WTC11 (cell line): ENCODE measurements around the gene KAT6B. TPM values are rescaled to one million over a fixed set of nuclear protein-coding genes. Genes with fewer than 3 reads are reported as not detected.

Source experiments
- ATAC-seq: fragments of 200-7000 bp; cut with Tn5 transposase; 2 replicates; pipeline ENCODE4 v1.10.0; 2021; ENCODE audit warnings: mild to moderate bottlenecking, moderate library complexity
- CTCF ChIA-PET: fragments of 300-600 bp; sonication (Branson Sonifier 250); formaldehyde crosslinking; loops from one replicate; lab custom pipeline; 2021; ENCODE audit warnings: antibody characterized with exemption; lab: Charles Lee
- POLR2A ChIA-PET: fragments of 350-600 bp; sonication (Branson Sonifier 250); formaldehyde crosslinking; loops from one replicate; lab custom pipeline; 2021; ENCODE audit warnings: antibody characterized with exemption; lab: Charles Lee
- DNase-seq: peaks from one replicate; pipeline ENCODE4 v3.0.0; 2021; ENCODE audit warnings: low spot score
- H3K27ac Mint-ChIP-seq: 2 replicates; pipeline ENCODE4 v1.8.0; 2021; ENCODE audit warnings: mixed read lengths
- H3K27me3 Mint-ChIP-seq: 2 replicates; pipeline ENCODE4 v1.8.0; 2021; ENCODE audit warnings: low read depth, mild to moderate bottlenecking, moderate library complexity, mixed read lengths
- H3K36me3 Mint-ChIP-seq: 2 replicates; pipeline ENCODE4 v1.8.0; 2021; ENCODE audit warnings: mixed read lengths
- H3K4me1 Mint-ChIP-seq: 2 replicates; pipeline ENCODE4 v1.8.0; 2022; ENCODE audit warnings: mixed read lengths
- H3K4me3 Mint-ChIP-seq: 2 replicates; pipeline ENCODE4 v1.8.0; 2021; ENCODE audit warnings: mild to moderate bottlenecking, moderate library complexity, mixed read lengths
- H3K9me3 Mint-ChIP-seq: 2 replicates; pipeline ENCODE4 v1.8.0; 2021; ENCODE audit warnings: mixed read lengths
- FOXK1 ChIP-seq: sonication (generic); formaldehyde crosslinking; IDR thresholded peaks from 2 replicates; pipeline ENCODE4 v1.8.0; 2022; ENCODE audit warnings: mild to moderate bottlenecking, moderate library complexity, missing genetic modification reagents
- FOXP1 ChIP-seq: sonication (generic); formaldehyde crosslinking; IDR thresholded peaks from 2 replicates; pipeline ENCODE4 v1.8.0; 2022; ENCODE audit warnings: missing genetic modification reagents, mild to moderate bottlenecking, moderate library complexity, borderline replicate concordance
- GABPB1 ChIP-seq: sonication (generic); formaldehyde crosslinking; IDR thresholded peaks from 2 replicates; pipeline ENCODE4 v1.8.1; 2023; ENCODE audit warnings: mild to moderate bottlenecking, missing genetic modification reagents
- IRF2 ChIP-seq: sonication (generic); formaldehyde crosslinking; IDR thresholded peaks from 2 replicates; pipeline ENCODE4 v1.8.0; 2022; ENCODE audit warnings: low read depth, missing genetic modification reagents, borderline replicate concordance
- PREB ChIP-seq: sonication (generic); formaldehyde crosslinking; IDR thresholded peaks from 2 replicates; pipeline ENCODE4 v1.8.1; 2022; ENCODE audit warnings: mild to moderate bottlenecking, missing genetic modification reagents, moderate library complexity, borderline replicate concordance
- ZMAT4 ChIP-seq: fragments of 250-450 bp; sonication (Bioruptor Pico); IDR thresholded peaks from 2 replicates; pipeline ENCODE4 v1.9.0; 2021; ENCODE audit warnings: mild to moderate bottlenecking
- ZNF138 ChIP-seq: sonication (generic); formaldehyde crosslinking; conservative IDR thresholded peaks from 2 replicates; pipeline ENCODE4 v1.8.1; 2022; ENCODE audit warnings: mild to moderate bottlenecking, moderate library complexity, missing genetic modification reagents
- ZNF425 ChIP-seq: fragments of 250-450 bp; sonication (Bioruptor Pico); conservative IDR thresholded peaks from 2 replicates; pipeline ENCODE4 v1.9.0; 2021; ENCODE audit warnings: mild to moderate bottlenecking
- ZNF512 ChIP-seq: sonication (generic); formaldehyde crosslinking; IDR thresholded peaks from 2 replicates; pipeline ENCODE4 v1.8.1; 2022; ENCODE audit warnings: missing genetic modification reagents, borderline replicate concordance
- total RNA-seq: library from RNA; stranded (reverse); gene quantifications from 3 replicates; pipeline ENCODE4 v1.2.3, GENCODE V29; 2021
- TF ChIP-seq, protein P1 (sequence below): fragments of 250-450 bp; sonication (Bioruptor Pico); IDR thresholded peaks from 2 replicates; pipeline ENCODE4 v2.1.2; 2022; ENCODE audit warnings: mild to moderate bottlenecking, moderate library complexity
- TF ChIP-seq, protein P2 (sequence below): sonication (generic); formaldehyde crosslinking; IDR thresholded peaks from 2 replicates; pipeline ENCODE4 v1.8.1; 2023; ENCODE audit warnings: mild to moderate bottlenecking, missing genetic modification reagents, borderline replicate concordance
- TF ChIP-seq, protein P3 (sequence below): fragments of 250-450 bp; sonication (Bioruptor Pico); IDR thresholded peaks from 2 replicates; pipeline ENCODE4 v1.9.0; 2021; ENCODE audit warnings: mild to moderate bottlenecking
- TF ChIP-seq, protein P4 (sequence below): fragments of 200-600 bp; IDR thresholded peaks from 2 replicates; pipeline ENCODE4 v1.8.0; 2022; ENCODE audit warnings: antibody characterized with exemption
- TF ChIP-seq, protein P5 (sequence below): fragments of 250-450 bp; sonication (Bioruptor Pico); IDR thresholded peaks from 2 replicates; pipeline ENCODE4 v1.8.0; 2021; ENCODE audit warnings: mild to moderate bottlenecking

Gene KAT6B
- total RNA-seq, 1 experiment from 2014 or later: 18.5 TPM

DNA sequence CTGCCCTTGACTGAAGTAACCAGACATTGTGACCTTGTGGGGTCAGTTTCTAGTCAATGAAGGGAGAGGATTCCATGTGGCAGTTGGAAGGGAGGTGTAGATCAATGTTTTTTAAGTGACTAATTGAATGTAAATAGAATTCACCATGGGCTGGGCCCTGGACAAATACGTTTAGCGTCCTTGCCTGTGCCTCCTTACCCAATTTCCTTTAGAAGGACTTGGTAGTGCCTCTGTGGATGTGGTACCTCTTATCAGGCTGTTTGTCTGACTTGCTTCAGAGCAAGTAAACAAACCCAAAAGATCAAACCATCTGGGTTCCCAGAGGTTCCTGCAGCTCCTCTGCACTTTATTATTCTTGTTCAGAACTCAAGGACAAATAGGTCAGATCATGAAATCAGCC, 4.3 kb upstream of the KAT6B start:
- CTCF ChIA-PET: no interaction called here
- TF ChIP-seq ZNF138 (CRISPR knock-in tag) (no peak), GABPB1 (CRISPR knock-in tag) (0 out of 2 replicates have a peak, but pooled peaks have one; percentile 20)
- TF ChIP-seq, protein P1, sequence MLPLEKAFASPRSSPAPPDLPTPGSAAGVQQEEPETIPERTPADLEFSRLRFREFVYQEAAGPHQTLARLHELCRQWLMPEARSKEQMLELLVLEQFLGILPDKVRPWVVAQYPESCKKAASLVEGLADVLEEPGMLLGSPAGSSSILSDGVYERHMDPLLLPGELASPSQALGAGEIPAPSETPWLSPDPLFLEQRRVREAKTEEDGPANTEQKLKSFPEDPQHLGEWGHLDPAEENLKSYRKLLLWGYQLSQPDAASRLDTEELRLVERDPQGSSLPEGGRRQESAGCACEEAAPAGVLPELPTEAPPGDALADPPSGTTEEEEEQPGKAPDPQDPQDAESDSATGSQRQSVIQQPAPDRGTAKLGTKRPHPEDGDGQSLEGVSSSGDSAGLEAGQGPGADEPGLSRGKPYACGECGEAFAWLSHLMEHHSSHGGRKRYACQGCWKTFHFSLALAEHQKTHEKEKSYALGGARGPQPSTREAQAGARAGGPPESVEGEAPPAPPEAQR (CRISPR knock-in tag): no peak
- TF ChIP-seq, all 79 proteins: peak for 1
- ATAC-seq (no peak), DNase-seq (no peak)
- peaks cover 29% of the 10 kb centered on the region for H3K4me1 Mint-ChIP-seq
- POLR2A ChIA-PET: interaction anchor here (0.6 kb wide), 1 partner anchor 10 kb away, joined by 3 read pairs; no protein-coding TSS in a partner anchor
- peaks cover 5% of the 10 kb centered on the region for H3K9me3 Mint-ChIP-seq
- H3K36me3 Mint-ChIP-seq: peaks cover 5% of the 10 kb centered on the region
- H3K27ac Mint-ChIP-seq: peak overlapping the region; percentile 23; the same call in 1 of the 2 replicates
- H3K4me3 Mint-ChIP-seq: no peak overlapping the region
- no peaks in the 10 kb centered on the region for H3K27me3 Mint-ChIP-seq

DNA sequence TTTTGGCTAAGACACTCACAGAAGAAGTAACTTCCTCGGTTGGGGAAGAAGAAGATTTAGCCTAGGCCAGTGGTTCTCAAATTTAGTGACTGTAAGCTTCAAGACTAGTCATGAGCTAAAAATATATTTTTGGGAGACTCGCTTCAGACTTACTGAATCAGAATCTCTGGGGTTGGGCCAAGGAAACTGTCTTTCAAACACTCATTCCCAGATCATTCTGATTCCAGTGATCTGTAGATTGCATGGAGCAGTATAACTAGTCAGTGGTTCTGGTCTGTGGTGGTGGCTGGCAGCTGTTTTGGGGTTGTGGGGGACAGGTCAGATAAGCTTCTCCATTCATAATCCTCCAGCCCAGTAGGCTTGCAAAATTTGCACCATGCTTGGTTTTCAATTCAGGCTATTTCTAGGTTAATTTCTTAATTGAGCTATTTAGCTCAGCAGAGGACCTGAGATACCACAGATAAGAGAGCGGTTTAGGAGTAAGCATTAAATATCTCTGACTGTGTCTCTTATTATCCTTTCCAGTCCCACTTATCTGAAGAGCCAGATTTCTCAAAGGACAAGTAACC, 3.8 kb upstream of the KAT6B start:
- peaks cover under 1% of the 10 kb centered on the region; the same call in 1 of the 2 replicates for H3K36me3 Mint-ChIP-seq
- no peak for DNase-seq
- no peak for ATAC-seq
- H3K27me3 Mint-ChIP-seq: no peaks in the 10 kb centered on the region
- H3K4me3 Mint-ChIP-seq: no peak overlapping the region
- POLR2A ChIA-PET: interaction anchor here (0.6 kb wide), 1 partner anchor 10 kb away, joined by 3 read pairs; no protein-coding TSS in a partner anchor
- H3K4me1 Mint-ChIP-seq: peaks cover 34% of the 10 kb centered on the region
- H3K27ac Mint-ChIP-seq: no peak overlapping the region; the same call in 1 of the 2 replicates
- H3K9me3 Mint-ChIP-seq: no peaks in the 10 kb centered on the region
- CTCF ChIA-PET: interaction anchor here (0.9 kb wide), 1 partner anchor 413 kb away, joined by 3 read pairs; the partner anchor contains the start of gene COMTD1
- no peak for TF ChIP-seq ZMAT4
- TF ChIP-seq FOXP1: no peak
- no peak for TF ChIP-seq ZNF512 (CRISPR knock-in tag)
- TF ChIP-seq, protein P2, sequence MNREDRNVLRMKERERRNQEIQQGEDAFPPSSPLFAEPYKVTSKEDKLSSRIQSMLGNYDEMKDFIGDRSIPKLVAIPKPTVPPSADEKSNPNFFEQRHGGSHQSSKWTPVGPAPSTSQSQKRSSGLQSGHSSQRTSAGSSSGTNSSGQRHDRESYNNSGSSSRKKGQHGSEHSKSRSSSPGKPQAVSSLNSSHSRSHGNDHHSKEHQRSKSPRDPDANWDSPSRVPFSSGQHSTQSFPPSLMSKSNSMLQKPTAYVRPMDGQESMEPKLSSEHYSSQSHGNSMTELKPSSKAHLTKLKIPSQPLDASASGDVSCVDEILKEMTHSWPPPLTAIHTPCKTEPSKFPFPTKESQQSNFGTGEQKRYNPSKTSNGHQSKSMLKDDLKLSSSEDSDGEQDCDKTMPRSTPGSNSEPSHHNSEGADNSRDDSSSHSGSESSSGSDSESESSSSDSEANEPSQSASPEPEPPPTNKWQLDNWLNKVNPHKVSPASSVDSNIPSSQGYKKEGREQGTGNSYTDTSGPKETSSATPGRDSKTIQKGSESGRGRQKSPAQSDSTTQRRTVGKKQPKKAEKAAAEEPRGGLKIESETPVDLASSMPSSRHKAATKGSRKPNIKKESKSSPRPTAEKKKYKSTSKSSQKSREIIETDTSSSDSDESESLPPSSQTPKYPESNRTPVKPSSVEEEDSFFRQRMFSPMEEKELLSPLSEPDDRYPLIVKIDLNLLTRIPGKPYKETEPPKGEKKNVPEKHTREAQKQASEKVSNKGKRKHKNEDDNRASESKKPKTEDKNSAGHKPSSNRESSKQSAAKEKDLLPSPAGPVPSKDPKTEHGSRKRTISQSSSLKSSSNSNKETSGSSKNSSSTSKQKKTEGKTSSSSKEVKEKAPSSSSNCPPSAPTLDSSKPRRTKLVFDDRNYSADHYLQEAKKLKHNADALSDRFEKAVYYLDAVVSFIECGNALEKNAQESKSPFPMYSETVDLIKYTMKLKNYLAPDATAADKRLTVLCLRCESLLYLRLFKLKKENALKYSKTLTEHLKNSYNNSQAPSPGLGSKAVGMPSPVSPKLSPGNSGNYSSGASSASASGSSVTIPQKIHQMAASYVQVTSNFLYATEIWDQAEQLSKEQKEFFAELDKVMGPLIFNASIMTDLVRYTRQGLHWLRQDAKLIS: no peak
- TF ChIP-seq IRF2 (CRISPR knock-in tag): no peak
- TF ChIP-seq FOXK1 (CRISPR knock-in tag): no peak
- TF ChIP-seq, protein P3, sequence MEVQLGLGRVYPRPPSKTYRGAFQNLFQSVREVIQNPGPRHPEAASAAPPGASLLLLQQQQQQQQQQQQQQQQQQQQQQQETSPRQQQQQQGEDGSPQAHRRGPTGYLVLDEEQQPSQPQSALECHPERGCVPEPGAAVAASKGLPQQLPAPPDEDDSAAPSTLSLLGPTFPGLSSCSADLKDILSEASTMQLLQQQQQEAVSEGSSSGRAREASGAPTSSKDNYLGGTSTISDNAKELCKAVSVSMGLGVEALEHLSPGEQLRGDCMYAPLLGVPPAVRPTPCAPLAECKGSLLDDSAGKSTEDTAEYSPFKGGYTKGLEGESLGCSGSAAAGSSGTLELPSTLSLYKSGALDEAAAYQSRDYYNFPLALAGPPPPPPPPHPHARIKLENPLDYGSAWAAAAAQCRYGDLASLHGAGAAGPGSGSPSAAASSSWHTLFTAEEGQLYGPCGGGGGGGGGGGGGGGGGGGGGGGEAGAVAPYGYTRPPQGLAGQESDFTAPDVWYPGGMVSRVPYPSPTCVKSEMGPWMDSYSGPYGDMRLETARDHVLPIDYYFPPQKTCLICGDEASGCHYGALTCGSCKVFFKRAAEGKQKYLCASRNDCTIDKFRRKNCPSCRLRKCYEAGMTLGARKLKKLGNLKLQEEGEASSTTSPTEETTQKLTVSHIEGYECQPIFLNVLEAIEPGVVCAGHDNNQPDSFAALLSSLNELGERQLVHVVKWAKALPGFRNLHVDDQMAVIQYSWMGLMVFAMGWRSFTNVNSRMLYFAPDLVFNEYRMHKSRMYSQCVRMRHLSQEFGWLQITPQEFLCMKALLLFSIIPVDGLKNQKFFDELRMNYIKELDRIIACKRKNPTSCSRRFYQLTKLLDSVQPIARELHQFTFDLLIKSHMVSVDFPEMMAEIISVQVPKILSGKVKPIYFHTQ (CRISPR knock-in tag): no peak
- TF ChIP-seq, protein P4, sequence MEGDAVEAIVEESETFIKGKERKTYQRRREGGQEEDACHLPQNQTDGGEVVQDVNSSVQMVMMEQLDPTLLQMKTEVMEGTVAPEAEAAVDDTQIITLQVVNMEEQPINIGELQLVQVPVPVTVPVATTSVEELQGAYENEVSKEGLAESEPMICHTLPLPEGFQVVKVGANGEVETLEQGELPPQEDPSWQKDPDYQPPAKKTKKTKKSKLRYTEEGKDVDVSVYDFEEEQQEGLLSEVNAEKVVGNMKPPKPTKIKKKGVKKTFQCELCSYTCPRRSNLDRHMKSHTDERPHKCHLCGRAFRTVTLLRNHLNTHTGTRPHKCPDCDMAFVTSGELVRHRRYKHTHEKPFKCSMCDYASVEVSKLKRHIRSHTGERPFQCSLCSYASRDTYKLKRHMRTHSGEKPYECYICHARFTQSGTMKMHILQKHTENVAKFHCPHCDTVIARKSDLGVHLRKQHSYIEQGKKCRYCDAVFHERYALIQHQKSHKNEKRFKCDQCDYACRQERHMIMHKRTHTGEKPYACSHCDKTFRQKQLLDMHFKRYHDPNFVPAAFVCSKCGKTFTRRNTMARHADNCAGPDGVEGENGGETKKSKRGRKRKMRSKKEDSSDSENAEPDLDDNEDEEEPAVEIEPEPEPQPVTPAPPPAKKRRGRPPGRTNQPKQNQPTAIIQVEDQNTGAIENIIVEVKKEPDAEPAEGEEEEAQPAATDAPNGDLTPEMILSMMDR: no peak
- TF ChIP-seq ZNF425 (CRISPR knock-in tag): no peak
- TF ChIP-seq, protein P5, sequence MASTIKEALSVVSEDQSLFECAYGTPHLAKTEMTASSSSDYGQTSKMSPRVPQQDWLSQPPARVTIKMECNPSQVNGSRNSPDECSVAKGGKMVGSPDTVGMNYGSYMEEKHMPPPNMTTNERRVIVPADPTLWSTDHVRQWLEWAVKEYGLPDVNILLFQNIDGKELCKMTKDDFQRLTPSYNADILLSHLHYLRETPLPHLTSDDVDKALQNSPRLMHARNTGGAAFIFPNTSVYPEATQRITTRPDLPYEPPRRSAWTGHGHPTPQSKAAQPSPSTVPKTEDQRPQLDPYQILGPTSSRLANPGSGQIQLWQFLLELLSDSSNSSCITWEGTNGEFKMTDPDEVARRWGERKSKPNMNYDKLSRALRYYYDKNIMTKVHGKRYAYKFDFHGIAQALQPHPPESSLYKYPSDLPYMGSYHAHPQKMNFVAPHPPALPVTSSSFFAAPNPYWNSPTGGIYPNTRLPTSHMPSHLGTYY: no peak
- no peak for TF ChIP-seq PREB (CRISPR knock-in tag)
